GM10248 (cell line): ENCODE results near the gene EFHC1.
"Not testable (repeated sequence)": the region's sequence is repeated elsewhere in the genome, so short reads cannot be mapped to it uniquely, and the experiment has no call there.

Experiments
- CTCF ChIA-PET: fragments of 300-600 bp; sonication (Branson Sonifier 250); formaldehyde crosslinking; extraction: SDS; loops from one replicate; lab custom pipeline; 2021; ENCODE audit warnings: antibody characterized with exemption; lab: Yijun Ruan, JAX
- POLR2A ChIA-PET: fragments of 350-650 bp; sonication (Branson Sonifier 250); formaldehyde crosslinking; extraction: SDS; loops from one replicate; lab custom pipeline; 2020; ENCODE audit warnings: antibody characterized with exemption; lab: Yijun Ruan, JAX
- DNase-seq: peaks from one replicate; pipeline ENCODE4 v3.0.0; 2012; ENCODE audit errors: extremely low spot score
- TF ChIP-seq, protein P1 (sequence below): IDR thresholded peaks from 2 replicates; pipeline ENCODE4 v1.5.1; 2012; ENCODE audit warnings: mild to moderate bottlenecking, low read depth; ENCODE audit errors: extremely low read depth, missing control alignments, control extremely low read depth

The EFHC1 gene

DNA sequence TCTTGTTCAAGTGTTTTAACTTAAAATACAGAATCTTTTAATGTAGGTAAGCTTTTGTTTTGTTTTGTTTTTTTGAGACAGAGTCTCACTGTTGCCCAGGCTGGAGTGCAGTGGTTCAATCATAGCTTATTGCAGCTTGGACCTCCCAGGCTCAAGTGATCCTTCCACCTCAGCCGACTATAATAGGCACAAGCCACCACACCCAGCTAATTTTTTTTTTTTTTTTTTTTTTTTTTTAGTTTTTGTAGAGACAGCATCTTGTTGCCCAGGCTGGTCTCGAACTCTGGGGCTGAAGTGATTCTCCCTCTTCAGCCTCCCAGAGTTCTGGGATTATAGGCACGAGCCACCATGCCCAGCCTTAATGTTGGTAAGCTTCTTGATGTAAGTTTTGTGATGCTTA is 3.3 kb downstream of the EFHC1 start:
- ChIA-PET CTCF (interaction anchor here (0.8 to 2.2 kb wide), 6 partner anchors 10 to 240 kb away, joined by 3 to 7 read pairs (median 3); no protein-coding TSS in a partner anchor), POLR2A (interaction anchor here (0.7 kb wide), 1 partner anchor 146 kb away, joined by 3 read pairs; no protein-coding TSS in a partner anchor)
- TF ChIP-seq, protein P1, sequence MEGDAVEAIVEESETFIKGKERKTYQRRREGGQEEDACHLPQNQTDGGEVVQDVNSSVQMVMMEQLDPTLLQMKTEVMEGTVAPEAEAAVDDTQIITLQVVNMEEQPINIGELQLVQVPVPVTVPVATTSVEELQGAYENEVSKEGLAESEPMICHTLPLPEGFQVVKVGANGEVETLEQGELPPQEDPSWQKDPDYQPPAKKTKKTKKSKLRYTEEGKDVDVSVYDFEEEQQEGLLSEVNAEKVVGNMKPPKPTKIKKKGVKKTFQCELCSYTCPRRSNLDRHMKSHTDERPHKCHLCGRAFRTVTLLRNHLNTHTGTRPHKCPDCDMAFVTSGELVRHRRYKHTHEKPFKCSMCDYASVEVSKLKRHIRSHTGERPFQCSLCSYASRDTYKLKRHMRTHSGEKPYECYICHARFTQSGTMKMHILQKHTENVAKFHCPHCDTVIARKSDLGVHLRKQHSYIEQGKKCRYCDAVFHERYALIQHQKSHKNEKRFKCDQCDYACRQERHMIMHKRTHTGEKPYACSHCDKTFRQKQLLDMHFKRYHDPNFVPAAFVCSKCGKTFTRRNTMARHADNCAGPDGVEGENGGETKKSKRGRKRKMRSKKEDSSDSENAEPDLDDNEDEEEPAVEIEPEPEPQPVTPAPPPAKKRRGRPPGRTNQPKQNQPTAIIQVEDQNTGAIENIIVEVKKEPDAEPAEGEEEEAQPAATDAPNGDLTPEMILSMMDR, result no peak

DNA sequence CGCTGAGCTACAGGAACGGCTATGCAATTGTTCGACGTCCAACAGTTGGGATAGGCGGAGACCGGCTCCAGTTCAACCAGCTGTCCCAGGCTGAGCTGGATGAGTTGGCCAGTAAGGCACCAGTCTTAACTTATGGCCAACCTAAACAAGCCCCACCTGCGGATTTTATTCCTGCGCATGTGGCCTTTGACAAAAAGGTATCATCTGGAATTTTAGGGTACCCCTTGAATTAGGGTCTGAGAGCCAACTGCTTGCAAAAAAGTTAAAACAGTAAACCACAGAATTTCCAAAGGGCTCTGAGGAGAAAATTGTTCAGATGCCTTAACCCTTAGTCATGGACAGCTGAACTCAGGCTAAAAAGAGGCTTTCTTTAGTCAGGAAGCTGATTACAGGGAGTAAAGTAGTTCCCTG is 3.8 kb downstream of the EFHC1 start:
- TF ChIP-seq, protein P1, result no peak
- CTCF ChIA-PET, result interaction anchor here (0.8 to 2.2 kb wide), 7 partner anchors 9 to 239 kb away, joined by 3 to 7 read pairs (median 3); no protein-coding TSS in a partner anchor
- POLR2A ChIA-PET, result interaction anchor here (0.7 kb wide), 1 partner anchor 146 kb away, joined by 3 read pairs; no protein-coding TSS in a partner anchor
- DNase-seq, result no peak

More for the DNA sequence above, 3.3 kb downstream of the EFHC1 start:
- DNase-seq, result no peak

DNA sequence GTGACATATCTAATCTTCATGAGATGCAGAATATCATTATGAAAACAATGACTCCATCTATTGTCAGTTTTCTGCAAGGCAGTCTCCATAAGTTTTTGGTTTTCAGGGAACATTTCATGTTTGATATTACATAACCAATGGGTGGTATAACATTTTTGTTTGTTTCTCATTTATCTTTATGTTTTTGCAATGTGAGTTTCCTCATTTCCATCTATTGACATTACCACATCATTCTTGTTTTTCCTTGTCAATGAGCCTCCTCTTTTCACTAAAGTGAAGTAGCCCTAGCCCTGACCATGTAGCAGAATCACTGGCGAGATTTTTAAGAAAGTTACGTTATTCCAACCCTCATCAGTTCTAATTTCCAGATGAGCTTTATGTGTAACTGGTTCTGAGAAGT is 4.4 kb downstream of the EFHC1 start:
- ChIA-PET CTCF (interaction anchor here (0.9 to 2.2 kb wide), 4 partner anchors 9 to 239 kb away, joined by 3 to 7 read pairs (median 6); no protein-coding TSS in a partner anchor), POLR2A (no interaction called here)
- TF ChIP-seq, protein P1, result no peak
- DNase-seq, result no peak

DNA sequence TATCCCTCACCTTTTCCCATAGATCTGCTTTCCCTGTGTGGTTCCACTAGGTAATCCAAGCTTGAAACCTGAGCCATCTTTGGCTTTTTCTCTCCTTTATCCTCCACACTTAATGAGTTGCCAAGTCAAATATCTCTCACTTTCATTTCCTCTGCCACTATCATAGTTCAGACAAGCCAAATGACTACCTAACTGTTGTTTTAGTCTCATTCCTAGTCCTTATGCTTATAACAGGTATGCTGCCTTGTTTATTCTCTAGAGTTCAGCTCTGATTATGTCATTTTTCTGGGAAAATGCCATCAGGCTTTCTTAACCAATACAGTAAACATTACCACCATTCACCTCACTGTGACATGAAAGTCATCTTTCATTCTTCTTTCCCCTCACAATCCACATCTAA is 6.5 kb downstream of the EFHC1 start:
- TF ChIP-seq, protein P1, result no peak
- DNase-seq, result no peak
- CTCF ChIA-PET, result interaction anchor here (1.3 to 2.0 kb wide), 2 partner anchors 9 to 28 kb away, joined by 3 to 5 read pairs; no protein-coding TSS in a partner anchor
- POLR2A ChIA-PET, result no interaction called here

DNA sequence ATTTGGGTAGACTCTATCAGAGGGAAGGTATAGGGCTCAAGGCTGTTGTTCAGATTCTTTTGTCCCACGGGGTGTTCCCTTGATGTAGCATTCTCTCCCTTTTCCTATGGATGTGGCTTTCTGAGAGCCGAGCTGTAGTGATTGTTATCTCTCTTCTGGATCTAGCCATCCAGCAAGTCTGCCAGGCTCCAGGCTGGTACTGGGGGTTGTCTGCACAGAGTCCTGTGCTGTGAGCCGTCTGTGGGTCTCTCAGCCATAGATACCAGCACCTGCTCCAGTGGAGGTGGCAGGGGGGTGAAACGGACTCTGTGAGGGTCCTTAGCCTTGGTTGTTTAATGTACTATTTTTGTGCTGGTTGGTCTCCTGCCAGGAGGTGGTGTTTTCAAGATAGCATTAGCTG is 13.2 kb downstream of the EFHC1 start:
- DNase-seq, POLR2A ChIA-PET: not testable (repeated sequence)
- CTCF ChIA-PET, result interaction anchor here (1.0 to 1.6 kb wide), 4 partner anchors 10 to 165 kb away, joined by 3 to 5 read pairs (median 4); no protein-coding TSS in a partner anchor

DNA sequence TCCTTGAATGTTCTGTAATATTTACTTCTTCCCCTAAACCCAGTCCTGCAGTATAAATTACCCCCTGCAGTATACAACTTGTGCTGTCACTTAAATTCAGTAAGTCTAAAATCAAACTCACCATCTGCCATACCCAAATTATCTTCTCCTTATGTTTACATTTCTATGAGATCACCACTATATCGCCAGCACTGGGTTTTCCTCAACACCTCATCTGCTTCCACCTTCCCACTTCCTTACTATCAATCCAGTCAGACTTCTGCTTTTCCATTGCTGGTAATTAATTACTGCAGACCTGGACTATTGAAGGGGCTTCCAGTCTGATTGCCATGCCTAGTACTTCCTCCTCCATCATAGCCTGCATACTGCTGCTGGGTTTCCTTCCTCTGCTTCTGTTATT is 15.2 kb downstream of the EFHC1 start:
- TF ChIP-seq, protein P1, result no peak
- no peak for DNase-seq
- POLR2A ChIA-PET, result no interaction called here
- CTCF ChIA-PET, result no interaction called here

DNA sequence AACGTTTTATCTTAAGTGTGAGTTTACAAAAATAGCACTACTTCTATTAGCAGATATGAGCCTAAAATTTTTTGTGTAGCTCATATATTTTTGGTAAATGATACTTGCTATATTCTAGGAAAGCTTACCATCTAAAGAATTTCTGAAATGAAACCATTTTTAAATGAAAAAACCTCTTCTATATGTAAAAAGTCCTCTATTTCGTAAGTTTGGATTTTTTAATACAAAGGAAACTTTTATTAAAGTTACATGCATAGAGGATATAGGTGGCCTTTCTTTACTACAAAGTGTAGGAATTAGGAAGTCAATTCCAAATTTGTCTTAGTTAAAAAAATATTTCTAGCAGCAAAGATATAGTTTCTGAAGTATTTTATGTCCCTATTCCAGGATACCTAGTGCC is 18.8 kb downstream of the EFHC1 start:
- ChIA-PET CTCF (interaction anchor here (1.2 to 1.9 kb wide), 4 partner anchors 10 to 23 kb away, joined by 3 to 5 read pairs (median 4); no protein-coding TSS in a partner anchor), POLR2A (no interaction called here)
- DNase-seq, result no peak
- TF ChIP-seq, protein P1, result no peak
